ENCODE results near the gene VSIG2.
A peak's percentile ranks its signal among the peaks of the same experiment; 100 is the strongest.

VSIG2 gene

DNA sequence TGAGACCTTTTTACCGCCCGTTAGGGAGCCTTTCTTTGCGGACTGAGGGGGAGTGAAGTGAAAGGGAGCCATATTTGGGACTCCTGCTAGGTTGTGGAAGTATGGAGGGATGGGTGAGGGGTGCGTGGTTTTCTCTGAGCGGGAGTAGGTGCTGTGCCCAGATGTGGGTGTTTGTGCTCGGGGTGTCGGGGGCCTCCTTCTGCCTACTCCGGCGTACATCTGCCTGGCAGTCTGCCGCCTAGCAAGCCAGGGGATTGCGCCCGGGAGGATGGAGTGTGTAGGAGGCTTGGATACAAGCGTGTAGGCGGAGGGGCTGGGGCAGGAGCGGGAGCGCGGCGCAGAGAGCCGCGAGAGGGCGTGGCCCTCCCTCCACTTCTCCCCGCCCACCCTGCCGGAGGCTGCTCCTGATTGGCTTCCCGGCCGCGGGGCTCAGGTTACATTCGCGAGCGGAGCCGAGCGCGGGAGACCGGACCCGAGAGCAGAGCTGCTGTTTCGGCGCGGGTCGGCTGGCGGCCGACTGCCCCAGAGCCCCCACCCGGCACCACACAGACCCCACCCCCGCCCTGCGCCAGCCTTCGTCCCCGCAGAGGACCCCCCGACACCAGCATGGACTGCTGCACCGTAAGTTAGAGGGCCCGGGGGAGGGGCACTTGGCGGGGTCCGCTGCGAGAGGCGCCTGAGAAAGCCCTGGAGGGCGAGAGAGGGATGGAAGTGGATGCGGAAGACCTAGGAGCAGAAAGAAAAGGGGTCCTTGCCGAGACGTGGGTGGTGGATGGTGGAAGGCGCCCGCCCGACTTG is 12.4 kb downstream of the VSIG2 start, which contains the start of gene NRGN:
TSS of gene NRGN (plus strand) at position 464 of the 798 bp plus-strand sequence. CDS start at position 607, 143 bp downstream.
- H3K4me3 ChIP-seq (ENCODE audit: low read depth, low read length): peak within 1 kb of the TSS; percentile 72
- TF ChIP-seq CTCF (IDR thresholded peaks at IDR 0.05; ENCODE audit: low read depth, low read length): no peak

DNA sequence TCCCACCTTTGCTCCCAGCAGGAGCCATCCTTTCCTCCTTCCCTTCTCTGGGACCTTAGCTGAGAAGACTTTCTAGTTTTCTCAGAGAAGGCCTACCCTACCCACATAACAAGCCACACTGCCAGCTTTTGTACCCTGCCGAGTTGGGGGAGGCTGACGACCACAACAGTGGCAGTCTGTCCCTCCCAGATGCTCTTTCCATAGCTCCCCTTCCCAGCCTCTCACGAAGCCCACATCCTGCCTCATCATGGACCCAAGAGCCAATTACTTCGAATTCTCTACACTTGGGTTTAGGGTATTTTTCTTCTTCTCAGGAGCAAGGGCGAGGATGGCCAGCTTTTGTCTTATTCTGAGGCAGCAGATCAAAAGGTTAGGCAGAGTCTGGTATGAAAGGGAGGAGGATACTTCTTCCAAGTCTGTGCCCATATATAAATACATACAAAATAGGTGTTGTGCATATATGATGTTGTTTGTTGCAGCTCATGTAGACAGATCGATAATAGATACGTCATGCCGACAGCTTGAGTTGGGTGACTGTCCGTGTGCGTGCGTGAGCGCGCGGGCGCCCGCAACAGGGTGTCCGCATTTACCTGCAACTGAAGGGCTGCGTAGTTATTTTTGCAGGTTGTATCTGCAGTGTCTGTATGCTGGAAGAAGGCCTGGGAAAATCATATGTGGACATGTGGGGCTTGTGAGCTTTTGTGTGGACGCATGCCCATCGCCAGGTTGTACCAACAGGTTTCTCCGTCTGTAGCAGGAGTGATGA is 13.2 kb downstream of the VSIG2 start:
- no peak for TF ChIP-seq CTCF (IDR thresholded peaks at IDR 0.05; ENCODE audit: low read depth, low read length)

DNA sequence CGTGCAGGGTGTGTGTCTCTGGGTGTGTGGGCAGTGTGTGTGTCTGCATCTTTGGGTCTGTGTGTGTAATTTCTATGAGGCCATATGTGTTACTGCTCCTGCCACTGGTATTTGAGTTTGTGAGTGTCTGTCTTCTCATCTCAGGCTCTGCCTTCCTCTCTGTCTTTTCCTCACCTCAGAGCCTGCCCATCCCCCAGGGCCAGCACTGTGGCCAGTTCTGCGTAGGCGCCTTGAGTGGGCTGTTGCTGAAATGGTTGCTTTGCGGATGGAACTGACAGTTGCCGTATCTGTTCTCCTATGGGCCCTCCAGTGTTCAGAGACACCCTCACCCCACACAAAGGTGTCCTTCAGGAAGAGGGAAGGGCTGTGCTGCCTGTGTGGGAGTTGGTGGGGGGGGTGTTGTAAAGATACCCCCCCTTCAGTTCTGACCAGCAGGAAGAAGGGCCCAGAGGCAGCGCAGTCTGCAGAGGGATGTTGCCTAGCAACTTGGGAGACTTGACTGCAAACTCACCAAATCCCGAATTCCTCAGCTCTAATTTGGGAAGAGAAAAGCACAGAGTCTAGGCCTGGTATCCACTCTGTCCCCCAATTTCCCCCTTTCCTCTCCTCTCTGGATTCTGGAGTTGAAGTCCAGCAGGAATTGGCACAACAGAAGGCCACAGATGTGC is 14.3 kb downstream of the VSIG2 start:
- no peak overlapping the region for H3K4me3 ChIP-seq (ENCODE audit: low read depth, low read length)
- TF ChIP-seq CTCF (IDR thresholded peaks at IDR 0.05; ENCODE audit: low read depth, low read length): no peak

More for the DNA sequence above, 13.2 kb downstream of the VSIG2 start:
- peak overlapping the region; percentile 72 for H3K4me3 ChIP-seq (ENCODE audit: low read depth, low read length)

GRCh38 chr11:124736736-124737135 is 15.3 kb downstream of the VSIG2 start:
- no peak for TF ChIP-seq CTCF (IDR thresholded peaks at IDR 0.05; ENCODE audit: low read depth, low read length)
- no peak overlapping the region for H3K4me3 ChIP-seq (ENCODE audit: low read depth, low read length)

DNA sequence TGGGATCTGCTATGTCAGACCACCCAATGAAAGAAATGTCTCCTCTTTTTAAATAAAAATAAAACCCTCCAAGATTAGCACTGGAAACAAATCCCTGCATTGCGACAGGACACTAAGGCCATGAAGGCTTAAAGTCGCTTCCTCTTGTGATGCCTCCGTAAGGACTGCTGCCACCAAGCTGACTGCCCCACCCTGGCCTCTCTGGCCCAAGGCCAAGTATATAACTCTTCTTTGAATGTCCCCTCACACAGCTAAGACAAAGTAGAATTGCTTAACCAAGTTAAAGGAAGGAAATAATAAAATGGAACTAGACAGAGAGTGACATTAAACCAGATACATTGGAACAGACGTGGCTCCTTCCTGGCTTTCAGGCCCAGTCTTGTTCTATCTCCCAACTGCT is 19.8 kb downstream of the VSIG2 start:
- no peak for TF ChIP-seq CTCF (IDR thresholded peaks at IDR 0.05; ENCODE audit: low read depth, low read length)
- H3K4me3 ChIP-seq (ENCODE audit: low read depth, low read length): no peak overlapping the region

DNA sequence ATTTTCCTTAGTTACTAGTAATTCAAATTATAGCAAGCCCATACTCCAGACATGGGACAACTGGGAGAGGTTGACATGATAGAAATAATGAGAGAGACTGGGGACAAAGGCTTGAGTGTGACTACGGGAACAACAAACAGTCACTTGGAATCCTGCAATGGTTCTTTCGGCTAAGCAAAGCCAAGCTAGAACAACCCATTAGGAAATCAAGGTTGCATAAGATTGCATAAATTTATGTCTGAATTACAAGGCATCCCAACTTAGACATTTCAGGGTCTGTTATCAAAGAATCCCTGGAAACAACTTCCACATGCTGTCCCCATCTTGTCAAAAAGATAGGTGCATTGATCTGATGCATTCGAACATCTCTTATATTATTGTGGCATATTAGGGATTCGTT is 22.5 kb downstream of the VSIG2 start:
- H3K4me3 ChIP-seq (ENCODE audit: low read depth, low read length): no peak overlapping the region
- TF ChIP-seq CTCF (IDR thresholded peaks at IDR 0.05; ENCODE audit: low read depth, low read length): no peak

Data from WI38 (cell line).